NCI-H2029 (cell line): ENCODE measurements around the gene AMH.
"Not testable (repeated sequence)": the region's sequence is repeated elsewhere in the genome, so short reads cannot be mapped to it uniquely, and the experiment has no call there.

Experiments used
- DNase-seq: peaks from one replicate; lab custom pipeline; 2025; lab: John Stamatoyannopoulos, UW

AMH gene

DNA sequence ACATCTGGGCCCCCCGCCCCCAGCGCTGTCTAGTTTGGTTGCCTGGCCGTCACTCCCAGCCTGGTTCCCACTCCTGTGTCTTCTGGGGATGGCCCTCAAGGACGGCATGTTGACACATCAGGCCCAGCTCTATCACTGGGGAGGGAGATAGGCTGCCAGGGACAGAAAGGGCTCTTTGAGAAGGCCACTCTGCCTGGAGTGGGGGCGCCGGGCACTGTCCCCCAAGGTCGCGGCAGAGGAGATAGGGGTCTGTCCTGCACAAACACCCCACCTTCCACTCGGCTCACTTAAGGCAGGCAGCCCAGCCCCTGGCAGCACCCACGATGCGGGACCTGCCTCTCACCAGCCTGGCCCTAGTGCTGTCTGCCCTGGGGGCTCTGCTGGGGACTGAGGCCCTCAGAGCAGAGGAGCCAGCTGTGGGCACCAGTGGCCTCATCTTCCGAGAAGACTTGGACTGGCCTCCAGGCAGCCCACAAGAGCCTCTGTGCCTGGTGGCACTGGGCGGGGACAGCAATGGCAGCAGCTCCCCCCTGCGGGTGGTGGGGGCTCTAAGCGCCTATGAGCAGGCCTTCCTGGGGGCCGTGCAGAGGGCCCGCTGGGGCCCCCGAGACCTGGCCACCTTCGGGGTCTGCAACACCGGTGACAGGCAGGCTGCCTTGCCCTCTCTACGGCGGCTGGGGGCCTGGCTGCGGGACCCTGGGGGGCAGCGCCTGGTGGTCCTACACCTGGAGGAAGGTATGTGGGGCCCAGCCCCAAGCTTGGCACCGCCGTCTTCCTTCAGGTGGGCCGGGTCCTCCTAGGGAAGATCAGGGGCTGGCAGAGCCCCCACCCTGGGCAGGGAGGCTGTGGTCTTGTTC is at the start of gene AMH:
TSS of gene AMH (plus strand) at position 314 of the 857 bp plus-strand sequence. CDS start at position 324, 10 bp downstream.
- no peak for DNase-seq

DNA sequence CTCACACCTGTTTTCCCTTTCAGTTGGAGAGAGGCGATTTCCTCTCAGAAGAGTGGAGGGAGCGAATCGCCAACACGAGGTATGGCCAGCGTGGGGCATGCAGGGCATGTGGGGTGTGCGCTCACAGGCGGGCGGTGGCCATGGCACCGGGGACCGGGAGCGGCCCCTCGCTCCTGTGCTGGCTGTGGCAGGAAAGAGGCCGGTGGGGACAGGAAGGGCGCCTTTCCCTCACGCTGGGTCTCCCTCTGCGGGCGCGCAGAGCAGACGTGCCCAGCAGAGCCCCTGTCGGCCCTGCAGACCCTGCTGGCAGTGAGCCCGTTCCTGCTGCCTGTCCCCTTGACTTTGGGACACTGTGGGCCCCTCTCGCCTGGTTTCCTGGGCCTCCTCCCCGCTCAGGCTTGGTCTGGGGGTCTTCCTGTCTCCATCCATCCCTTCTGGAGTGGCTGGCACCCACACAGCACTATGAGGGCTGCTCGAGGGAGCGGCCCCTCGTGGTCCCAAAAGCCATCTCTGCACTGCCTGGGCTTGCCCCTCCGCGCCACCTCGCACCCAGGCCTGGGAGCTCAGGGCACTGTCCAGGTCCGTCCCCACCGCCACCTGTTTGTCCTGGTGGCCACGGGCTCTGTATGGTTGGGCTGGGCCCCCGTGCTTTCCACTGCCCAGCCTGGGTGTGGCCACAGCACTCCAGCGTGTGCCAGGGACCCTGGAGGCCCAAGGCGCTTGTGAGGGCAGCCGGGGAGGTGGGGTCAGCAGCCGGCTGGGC is 49.1 kb upstream of the AMH start:
- no peak for DNase-seq

DNA sequence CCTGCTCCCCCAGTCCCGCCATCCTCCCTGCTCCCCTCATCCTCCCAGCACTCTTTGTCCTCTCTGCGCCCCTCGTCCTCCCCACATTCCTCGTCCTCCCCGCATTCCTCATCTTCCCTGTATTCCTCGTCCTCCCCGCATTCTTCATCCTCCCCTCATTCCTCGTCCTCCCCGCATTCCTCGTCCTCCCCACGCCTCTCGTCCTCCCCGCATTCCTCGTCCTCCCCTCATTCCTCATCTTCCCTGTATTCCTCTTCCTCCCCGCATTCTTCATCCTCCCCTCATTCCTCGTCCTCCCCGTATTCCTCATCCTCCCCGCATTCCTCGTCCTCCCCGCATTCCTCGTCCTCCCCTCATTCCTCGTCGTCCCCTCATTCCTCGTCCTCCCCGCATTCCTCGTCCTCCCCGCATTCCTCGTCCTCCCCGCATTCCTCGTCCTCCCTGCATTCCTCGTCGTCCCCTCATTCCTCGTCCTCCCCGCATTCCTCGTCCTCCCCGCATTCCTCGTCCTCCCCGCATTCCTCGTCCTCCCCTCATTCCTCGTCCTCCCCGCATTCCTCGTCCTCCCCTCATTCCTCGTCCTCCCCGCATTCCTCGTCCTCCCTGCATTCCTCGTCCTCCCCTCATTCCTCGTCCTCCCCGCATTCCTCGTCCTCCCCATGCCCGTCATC is 48.4 kb upstream of the AMH start:
- not testable (repeated sequence) for DNase-seq

DNA sequence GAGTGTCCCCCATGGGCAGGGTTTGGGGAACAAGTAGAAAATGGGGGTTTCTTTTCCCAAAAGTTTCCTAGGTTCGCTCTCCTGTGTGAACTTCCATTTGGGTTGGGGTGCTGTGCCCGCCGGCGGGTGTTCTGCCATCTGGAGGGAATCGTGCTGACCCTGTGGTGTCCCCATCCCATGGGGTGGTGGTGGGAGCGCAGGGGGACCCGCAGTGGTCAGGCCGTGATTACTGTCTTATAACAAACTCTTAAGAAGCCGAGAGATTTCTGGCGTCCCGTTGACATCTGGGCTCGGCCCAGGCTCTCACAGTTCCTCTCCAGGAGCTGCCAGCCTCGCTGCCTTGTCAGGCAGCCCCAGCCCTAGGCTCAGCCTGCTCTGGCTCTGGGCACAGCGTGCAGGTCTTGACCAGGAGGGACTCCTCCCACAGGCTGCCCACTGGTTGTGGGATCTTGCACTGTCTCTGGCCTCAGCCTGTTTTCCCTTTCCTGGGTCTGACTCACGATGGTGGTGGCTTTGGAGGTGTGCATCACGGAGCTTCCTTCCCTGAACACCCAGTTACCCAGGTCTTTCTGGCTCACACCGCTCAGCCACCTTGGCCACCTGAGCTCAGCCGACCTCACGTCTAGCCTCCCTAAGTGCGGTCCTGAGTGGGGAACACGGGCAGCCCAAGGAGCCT is 47.5 kb upstream of the AMH start:
- DNase-seq = no peak

DNA sequence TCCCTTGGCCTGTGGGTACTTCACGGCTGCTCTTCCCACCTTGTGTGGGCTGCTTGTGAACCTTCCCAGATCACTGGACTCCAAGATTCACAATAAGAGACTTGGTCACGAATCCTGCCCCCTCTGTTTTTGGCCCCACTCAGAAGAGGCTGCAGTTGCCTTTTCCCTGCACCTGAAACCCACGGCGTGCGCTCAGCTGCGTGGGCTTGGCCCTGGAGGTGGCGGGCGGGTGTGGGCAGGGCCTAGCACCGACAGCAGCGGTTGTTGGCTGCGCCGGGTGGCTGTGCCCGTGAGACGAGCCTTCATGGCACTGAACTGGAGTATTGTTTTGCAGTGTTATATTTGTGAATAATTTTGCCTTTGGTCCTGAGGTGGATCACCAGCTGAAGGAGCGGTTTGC is 46.8 kb upstream of the AMH start:
- no peak for DNase-seq

DNA sequence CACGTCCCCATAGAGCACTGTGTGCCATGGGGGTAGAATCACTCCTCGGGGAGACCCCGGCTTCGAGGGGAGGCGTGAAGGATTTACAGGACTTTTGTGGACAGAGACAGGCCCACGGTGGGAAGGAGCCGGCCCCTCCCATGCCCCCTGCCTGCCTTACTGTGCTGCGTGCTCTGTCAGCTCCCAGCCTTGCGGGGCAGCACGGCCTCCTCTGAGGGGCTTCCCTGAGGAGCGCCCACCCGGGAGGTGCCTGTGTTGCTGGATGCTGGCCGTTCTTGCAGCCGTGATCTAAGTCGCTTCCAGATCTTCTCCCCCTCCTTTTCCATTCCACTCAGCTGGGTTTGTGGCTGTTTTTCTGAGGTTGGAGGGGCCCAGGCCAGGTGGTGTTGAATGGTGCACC is 42.1 kb upstream of the AMH start:
- no peak for DNase-seq

DNA sequence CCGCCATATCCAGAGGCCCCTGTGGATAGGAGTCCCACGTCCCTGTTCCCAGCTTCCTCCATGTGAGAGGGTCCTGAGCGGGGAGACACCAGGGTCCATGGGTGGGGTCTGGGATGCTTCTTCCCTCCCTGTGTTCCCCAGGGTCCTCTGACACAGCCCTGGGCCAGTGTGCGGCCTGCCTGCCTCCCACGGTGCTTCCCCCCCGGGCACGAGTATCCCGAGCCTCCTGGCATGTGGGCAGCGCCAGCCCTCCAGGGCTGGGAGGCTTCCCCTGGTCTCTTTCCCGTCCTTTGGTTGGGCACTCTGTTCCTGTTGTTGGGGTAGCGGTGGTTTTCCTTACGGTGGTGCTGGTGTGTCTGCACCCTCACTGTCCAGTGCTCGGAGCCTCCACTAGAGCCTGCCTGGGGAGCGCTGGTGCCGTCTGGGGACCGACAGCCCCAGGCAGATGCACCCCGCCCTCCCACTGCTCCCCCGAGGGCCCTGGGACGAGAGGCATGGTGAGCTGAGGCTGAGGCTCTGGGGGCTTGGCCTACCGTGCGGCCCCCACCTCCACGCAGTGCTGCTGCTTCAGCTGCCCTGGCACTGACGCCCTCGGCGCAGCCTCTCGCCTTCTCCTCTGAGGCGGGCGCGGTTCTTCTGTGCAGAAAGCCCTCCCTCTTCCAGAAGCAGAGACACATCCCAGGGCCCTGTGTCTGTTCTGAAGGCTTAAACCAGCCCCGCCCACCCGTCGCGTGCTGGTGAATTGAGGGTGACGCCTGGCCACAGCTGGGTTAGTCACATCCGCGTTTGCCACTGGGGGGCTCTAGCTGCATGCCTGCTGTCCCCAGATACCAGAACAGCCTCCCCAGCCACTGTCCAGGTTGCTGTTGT is 40.9 kb upstream of the AMH start:
- DNase-seq = no peak

DNA sequence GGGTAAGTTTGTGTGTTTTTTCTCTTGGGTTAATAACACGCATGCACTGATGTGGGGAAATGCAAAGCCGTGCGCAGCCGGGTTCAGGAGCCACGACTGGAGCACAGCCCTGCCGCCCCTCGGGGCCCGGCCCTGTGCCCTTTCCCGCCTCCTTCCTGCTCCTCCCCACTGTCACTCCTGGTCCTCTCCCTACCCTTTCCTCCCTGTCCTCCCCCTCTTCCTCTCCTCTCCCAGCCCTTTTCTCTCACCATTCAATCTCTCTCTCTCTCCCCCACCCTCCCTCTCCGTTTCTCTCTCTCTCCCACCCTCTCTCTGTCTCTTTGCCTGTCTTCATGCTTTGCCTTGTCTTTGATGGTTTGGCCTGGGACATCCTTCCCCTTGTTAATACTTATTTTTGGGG is 40.1 kb upstream of the AMH start:
- no peak for DNase-seq

DNA sequence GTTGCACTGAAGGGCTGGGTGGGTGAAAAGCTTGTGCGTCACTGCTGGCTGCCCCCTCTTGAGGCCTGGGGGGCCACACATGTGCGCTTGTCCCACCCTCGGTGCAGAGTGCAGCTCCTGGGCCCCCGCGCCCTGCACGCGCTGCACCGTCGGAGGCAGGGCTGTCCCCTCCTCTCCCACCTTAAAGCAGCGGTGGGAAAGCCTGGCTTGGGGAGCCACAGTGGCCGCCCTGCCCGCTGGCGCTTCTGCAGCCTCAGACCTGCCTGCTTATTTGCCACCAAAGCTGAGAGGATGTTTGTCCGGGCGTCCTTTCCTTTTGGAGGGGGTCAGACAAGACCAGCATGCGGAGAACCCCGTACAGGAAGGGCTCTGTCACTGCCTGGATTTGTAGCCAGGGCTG is 39.7 kb upstream of the AMH start:
- DNase-seq = no peak

DNA sequence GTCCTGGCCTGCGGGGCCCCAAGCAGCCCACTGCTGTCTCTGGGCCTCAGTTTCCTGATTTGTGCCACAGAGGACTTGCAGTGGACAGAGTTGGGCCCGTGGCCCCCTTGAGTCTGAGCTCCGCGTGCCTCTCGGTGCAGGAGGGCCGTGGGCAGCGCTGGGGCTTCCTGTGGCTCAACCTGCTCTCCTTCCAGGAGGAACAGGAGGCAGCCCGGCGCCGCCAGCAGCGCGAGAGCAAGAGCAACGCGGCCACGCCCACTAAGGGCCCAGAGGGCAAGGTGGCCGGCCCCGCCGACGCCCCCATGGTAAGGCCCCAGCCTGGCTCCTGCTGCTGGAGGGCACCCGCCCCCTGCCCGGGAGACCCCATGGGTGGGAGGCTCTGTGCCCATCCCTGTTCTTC is 38.9 kb upstream of the AMH start:
- no peak for DNase-seq

DNA sequence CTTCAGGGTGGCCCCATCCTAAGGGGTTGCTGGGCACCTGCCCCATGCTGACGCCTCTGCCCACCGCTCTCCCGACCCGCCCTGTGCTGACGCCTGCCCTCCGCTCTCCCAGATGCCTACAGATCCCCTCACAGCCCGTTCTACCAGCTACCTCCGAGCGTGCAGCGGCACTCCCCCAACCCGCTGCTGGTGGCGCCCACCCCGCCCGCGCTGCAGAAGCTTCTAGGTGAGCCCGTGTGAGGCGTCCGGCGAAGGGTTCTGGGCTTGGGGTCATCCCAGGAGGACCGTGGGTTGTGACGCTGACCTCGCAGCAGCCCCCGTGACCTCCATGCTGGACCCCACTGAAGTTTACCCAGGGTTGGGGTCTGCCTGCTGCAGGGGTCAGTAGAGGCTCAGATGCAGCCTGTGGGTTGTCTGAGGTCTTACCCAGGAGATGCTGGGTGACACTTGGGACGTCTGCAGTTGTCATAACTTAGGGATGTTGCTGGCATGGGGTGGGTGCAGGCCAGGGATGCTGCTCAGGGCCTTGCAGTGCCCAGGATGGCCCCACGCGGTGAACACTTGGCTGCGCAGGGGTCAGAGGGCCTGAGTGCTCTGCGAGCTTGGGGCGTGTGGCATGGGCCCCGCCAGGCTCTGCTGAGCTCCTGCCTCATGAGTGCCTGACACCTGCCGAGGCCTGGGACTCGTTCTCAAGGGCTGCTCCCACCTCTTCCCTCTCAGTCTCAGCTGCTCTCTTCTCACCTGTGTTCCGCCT is 38.0 kb upstream of the AMH start:
- no peak for DNase-seq

DNA sequence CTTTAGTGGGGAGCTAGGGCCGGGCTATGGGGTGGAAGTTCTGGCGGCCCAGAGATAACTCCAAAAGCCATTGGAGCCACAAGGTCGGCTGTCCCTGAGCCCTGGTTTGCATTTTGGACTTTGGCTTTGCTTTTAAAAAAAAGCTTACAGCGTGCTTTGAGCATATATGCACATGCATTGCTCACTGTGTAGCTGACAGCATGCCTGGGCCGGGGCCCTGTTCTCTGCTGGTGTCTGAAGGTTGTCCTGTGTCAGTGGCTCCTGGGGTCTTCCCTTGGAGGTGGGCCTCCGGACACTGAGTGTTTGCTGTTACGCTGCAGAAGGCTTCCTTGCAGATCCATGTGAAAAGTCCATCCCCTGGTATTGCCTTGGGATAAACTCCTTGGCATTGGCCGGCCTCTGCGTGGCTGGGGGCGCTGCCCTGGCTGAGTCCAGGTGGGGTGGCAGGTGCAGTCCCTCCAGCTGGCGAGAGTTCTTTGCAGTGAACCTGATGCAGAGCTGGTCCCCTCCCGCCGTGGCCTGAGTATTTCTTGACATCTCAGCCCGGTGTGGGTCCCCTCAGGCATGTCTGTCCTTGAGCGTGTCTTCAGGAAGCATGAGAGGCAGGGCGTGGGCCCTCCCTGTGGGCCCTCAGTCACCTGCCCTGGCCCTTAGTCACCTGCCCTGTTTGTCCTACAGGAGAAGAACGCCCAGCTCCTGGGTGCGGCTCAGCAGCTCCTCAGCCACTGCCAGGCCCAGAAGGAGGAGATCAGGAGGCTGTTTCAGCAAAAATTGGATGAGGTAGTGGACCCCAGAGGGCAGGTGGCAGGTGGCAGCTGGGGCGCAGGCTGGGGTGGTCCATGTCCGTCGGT is 36.0 kb upstream of the AMH start:
- no peak for DNase-seq

DNA sequence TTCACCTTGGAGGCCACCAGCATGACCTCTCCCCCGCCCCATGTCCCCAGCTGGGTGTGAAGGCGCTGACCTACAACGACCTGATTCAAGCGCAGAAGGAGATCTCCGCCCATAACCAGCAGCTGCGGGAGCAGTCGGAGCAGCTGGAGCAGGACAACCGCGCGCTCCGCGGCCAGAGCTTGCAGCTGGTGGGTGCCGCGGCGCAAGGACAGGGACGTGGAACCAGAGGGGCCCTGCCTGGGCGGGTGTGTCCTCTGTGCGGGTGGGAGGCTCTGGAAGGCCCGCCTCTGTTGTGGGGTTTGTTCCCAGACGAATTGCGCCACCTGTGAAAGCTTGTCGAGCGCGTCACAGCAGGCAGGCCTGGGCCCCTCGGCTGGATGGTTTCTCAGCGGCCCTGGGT is 35.3 kb upstream of the AMH start:
- no peak for DNase-seq

DNA sequence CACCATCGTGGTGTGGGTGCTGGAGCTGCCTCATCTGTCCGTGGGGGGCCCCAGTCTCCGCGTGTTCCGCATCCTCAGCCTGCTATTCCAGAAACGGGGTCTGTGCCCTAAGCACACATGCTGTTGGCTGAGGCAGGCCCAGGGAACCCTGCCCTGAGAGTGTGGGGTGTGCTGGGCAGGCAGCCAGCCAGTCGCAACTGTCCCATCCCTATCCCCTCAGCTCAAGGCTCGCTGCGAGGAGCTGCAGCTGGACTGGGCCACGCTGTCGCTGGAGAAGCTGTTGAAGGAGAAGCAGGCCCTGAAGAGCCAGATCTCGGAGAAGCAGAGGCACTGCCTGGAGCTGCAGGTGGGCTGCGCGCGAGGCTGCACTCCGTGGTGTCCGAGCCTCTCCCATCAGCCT is 34.9 kb upstream of the AMH start:
- DNase-seq = no peak

DNA sequence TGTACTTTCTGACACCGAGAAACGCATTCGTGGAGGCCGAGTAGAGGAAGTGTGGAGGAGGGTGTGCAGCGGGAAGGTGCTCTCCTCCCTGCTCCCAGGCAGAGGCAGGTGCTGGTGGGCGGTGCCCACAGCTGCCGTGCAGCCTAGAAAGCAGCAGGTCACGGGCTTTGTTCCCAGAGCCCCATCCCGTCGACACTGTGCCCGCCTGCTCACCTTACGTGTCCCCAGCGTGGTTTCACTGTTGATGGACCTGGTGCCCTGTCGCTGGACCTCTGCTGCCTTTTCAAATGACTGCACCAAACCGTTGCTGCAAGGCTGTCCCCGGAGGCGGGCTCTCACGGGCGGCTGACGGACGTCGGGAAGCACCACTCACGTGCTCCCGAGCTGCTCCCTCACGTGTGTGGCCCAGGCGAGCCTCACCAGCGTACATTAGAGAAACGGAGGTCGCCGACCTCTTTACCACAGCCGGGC is 33.8 kb upstream of the AMH start:
- no peak for DNase-seq

DNA sequence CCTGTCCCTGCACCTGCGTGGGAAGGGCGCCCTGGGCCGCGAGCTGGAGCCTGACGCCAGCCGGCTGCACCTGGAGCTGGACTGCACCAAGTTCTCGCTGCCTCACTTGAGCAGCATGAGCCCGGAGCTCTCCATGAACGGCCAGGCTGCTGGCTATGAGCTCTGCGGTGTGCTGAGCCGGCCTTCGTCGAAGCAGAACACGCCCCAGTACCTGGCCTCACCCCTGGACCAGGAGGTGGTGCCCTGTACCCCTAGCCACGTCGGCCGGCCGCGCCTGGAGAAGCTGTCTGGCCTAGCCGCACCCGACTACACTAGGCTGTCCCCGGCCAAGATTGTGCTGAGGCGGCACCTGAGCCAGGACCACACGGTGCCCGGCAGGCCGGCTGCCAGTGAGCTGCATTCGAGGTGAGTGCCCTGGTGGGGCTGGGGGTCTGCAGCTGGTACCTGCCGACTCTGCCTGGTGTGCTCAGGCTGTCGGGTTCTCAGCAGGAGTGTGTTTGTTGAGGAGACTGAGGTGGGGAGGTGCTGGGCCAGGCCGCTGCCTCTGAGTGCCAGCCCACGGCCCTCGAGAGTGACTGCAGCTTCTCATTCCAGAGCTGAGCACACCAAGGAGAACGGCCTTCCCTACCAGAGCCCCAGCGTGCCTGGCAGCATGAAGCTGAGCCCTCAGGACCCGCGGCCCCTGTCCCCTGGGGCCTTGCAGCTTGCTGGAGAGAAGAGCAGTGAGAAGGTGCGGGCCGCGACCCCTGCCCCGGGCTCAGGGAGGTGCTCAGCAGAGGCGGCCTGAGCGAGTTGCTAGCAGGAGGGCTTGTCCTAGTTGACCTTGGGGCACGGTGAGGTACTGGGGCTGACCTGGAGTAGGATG is 32.5 kb upstream of the AMH start:
- DNase-seq = no peak

DNA sequence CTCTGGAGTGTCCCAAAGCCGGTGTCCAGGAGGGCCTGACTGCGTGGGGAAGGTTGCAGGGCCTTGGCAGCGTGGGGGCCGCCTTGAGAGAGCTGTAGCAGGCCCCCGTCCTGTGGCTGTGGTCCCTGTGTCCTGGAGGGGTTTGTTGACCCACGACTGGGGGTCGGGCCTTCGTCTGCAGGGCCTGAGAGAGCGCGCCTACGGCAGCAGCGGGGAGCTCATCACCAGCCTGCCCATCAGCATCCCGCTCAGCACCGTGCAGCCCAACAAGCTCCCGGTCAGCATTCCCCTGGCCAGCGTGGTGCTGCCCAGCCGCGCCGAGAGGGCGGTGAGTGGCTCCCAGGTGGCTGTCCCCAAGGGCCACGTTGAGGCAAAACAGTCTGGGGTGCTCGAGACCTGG is 31.5 kb upstream of the AMH start:
- DNase-seq = no peak

DNA sequence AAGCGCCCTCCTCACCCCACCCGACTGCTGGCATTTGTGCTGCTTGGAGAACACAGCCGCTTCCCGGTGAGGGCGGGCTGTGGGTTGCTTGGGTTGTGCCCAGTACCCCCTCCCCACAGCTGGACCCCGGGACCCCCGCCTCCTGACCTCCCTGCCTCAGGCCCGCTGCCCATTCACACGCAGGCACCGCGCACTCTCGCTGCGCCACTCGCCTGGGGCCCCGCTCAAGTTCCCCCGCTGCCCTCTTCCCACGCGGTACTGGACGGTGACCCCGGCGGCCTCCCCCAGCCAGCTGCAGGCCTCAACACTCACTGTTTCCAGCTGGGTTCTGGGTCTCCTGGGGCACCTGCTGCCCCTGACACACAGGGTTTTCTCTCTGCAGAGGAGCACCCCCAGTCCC is 29.4 kb upstream of the AMH start:
- no peak for DNase-seq
